GM12865 (cell line): Measurements from ENCODE around the gene AP1S1.
"Not testable (repeated sequence)": the region's sequence is repeated elsewhere in the genome, so short reads cannot be mapped to it uniquely, and the experiment has no call there.

Experiments
- DNase-seq: peaks from one replicate; pipeline ENCODE4 v3.0.0; 2010; ENCODE audit warnings: low read depth
- H3K4me3 ChIP-seq: 2 replicates; pipeline ENCODE4 v1.5.1; 2011; ENCODE audit warnings: mild to moderate bottlenecking, low read depth, low read length, control low read depth
- TF ChIP-seq, protein P1 (sequence below): IDR thresholded peaks from 2 replicates; pipeline ENCODE4 v1.5.1; 2011; ENCODE audit warnings: low read length, control low read depth, low read depth, inconsistent platforms; ENCODE audit not compliant: insufficient read depth; ENCODE audit errors: missing control alignments

The AP1S1 gene

DNA sequence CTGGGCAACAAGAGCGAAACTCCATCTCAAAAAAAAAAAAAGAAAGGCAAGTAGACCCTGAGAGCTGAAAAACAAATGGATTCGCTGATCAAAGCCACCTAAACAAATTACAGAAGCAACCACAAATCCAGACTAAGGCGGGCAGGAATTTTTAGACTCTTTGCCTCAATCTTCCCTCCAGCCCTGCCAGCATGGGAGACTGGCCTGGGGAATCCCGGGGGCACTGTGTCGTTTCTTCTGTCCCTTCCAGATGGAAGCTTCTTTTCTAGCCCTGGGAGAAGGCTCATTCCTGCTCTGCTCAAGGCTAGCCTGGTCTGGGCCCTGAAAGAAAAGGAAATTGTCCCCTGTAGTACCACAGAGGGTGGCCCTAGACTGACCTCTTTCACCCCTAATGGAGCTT lies 43.0 kb upstream of the AP1S1 start:
- TF ChIP-seq, protein P1, sequence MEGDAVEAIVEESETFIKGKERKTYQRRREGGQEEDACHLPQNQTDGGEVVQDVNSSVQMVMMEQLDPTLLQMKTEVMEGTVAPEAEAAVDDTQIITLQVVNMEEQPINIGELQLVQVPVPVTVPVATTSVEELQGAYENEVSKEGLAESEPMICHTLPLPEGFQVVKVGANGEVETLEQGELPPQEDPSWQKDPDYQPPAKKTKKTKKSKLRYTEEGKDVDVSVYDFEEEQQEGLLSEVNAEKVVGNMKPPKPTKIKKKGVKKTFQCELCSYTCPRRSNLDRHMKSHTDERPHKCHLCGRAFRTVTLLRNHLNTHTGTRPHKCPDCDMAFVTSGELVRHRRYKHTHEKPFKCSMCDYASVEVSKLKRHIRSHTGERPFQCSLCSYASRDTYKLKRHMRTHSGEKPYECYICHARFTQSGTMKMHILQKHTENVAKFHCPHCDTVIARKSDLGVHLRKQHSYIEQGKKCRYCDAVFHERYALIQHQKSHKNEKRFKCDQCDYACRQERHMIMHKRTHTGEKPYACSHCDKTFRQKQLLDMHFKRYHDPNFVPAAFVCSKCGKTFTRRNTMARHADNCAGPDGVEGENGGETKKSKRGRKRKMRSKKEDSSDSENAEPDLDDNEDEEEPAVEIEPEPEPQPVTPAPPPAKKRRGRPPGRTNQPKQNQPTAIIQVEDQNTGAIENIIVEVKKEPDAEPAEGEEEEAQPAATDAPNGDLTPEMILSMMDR: no peak
- DNase-seq: no peak
- H3K4me3 ChIP-seq: no peak overlapping the region

GRCh38 chr7:101112233-101112632 lies 42.0 kb upstream of the AP1S1 start:
- H3K4me3 ChIP-seq: no peak overlapping the region
- TF ChIP-seq, protein P1: no peak
- DNase-seq: no peak

- H3K4me3 ChIP-seq, DNase-seq: not testable (repeated sequence)
Measured at GRCh38 chr7:101113140-101113539, 41.1 kb upstream of the AP1S1 start.

- TF ChIP-seq, protein P1: no peak
- H3K4me3 ChIP-seq: no peak overlapping the region
- DNase-seq: no peak
Measured at GRCh38 chr7:101113836-101114235, 40.4 kb upstream of the AP1S1 start.

DNA sequence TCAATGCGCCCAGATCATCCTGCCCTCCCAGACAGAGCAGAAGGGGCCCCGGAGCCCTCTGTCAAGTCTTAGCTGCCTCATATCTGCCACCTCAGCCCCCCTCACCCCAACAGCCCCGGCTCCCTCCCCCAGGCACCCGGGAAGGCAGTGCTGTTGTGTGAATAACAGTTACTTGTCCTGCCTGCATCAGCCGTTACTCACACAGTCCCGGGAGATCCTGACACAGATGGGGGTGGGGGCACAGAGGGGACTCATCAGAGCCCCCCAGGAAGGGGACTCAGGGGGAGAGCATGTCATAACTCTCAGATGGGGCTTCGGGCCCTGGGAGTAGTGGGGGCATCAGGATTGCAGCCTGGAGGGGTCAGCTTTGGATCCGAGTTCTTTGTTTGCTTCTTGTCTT lies 39.8 kb upstream of the AP1S1 start:
- no peak overlapping the region for H3K4me3 ChIP-seq
- TF ChIP-seq, protein P1: no peak
- no peak for DNase-seq

- no peak for DNase-seq
- TF ChIP-seq, protein P1: no peak
- no peak overlapping the region for H3K4me3 ChIP-seq
Measured at GRCh38 chr7:101115215-101115614, 39.1 kb upstream of the AP1S1 start.

DNA sequence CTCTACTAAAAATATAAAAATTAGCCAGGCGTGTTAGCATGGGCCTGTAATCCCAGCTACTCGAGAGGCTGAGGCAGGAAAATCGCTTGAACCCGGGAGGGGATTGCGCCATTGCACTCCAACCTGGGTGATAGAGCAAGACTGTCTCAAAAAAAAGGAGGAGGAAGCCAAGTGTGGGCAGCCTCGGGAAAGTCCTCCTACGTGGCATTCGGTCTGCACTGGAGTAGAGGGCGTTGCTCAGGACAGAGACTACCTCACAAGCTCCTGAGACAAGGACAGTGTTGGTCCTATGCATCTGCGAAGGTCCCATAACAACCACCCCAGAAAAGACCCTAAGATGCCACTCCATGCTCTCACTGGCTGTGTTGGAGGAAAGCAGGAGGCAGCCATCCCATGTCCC lies 37.4 kb upstream of the AP1S1 start:
- TF ChIP-seq, protein P1: no peak
- H3K4me3 ChIP-seq: no peak overlapping the region
- no peak for DNase-seq
